CD4-positive, alpha-beta T cell treated with Interleukin-4 for 1 hour (primary cell): ENCODE measurements around the gene DLEC1.
"Not testable (repeated sequence)": the region's sequence is repeated elsewhere in the genome, so short reads cannot be mapped to it uniquely, and the experiment has no call there.

ENCODE experiments used
- DNase-seq, 2 donors: peaks; one replicate each; pipeline ENCODE4 v3.0.0-alpha.2; 2020 to 2022

Gene DLEC1

GRCh38 chr3:38046027-38046426 is 7.0 kb downstream of the DLEC1 start:
- no peak for DNase-seq

DNA sequence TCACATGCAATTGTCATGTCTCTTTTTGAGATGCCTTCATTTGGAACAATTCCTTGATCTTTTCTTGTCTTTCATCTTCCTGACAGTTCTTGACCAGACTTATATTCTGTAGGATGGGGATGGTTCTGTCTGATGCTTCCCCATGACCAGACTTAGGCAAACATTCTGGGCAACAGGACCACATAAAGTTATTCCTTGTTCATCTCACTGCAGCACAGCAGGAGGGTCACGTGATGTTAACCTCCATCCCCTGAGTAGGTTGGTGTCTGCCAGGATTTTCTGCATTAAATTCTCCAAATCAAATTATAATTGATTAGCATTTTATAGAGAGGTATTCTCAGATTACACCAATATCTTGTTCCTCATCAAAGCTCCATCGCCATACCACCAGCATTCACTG is 7.8 kb downstream of the DLEC1 start:
- DNase-seq = no peak

GRCh38 chr3:38047896-38048295 is 8.9 kb downstream of the DLEC1 start:
- DNase-seq = no peak

- no peak for DNase-seq
Observed at GRCh38 chr3:38049358-38050126, 10.5 kb downstream of the DLEC1 start.

DNA sequence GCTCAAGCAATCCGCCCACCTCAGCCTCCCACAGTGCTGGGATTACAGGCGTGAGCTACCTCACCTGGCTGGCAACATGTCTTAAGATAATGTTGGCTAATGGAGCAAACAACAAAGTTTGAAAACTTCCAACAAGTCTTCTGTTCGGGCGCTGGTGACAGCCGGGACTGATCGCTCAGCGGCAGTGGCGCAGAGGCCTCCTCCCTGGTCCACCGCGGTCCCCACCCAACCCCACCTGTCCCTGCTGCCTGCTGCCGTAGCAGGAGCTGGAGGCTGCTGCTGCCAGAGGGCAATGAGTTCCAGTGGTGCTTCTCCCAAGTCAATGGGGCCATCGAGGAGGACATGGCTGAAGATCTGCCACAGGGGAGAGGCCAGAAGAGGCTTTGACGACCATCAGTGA is 12.1 kb downstream of the DLEC1 start:
- no peak for DNase-seq

DNA sequence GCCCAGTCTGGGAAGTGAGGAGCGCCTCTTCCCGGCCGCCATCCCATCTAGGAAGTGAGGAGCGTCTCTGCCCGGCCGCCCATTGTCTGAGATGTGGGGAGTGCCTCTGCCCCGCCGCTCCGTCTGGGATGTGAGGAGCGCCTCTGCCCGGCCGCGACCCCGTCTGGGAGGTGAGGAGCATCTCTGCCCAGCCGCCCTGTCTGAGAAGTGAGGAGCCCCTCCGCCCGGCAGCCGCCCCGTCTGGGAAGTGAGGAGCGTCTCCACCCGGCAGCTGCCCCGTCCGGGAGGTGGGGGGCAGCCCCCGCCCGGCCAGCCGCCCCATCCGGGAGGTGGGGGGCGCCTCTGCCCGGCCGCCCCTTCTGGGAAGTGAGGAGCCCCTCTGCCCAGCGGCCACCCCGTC is 14.3 kb downstream of the DLEC1 start:
- DNase-seq = not testable (repeated sequence)

DNA sequence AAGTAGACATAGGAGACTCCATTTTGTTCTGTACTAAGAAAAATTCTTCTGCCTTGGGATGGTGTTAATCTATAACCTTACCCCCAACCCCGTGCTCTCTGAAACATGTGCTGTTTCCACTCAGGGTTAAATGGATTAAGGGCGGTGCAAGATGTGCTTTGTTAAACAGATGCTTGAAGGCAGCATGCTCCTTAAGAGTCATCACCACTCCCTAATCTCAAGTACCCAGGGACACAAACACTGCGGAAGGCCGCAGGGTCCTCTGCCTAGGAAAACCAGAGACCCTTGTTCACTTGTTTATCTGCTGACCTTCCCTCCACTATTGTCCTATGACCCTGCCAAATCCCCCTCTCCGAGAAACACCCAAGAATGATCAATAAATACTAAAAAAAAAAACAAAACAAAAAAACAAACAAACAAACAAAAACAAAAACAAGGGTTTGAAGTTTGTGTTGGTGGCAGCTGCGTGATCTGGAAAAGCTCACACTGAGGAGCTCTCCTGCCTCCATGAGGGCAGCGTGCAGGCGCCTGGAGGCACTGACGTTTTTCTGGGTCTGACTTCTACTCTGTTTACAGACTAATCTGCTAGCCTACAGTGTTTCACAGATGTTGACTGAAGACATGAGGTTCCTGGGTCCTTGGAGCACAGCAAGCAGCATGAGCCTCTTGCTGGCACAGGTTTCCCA is 14.9 kb downstream of the DLEC1 start:
- DNase-seq = not testable (repeated sequence)

- DNase-seq = no peak
Observed at GRCh38 chr3:38054499-38055001, 15.5 kb downstream of the DLEC1 start.

GRCh38 chr3:38059148-38059547 is 20.1 kb downstream of the DLEC1 start:
- no peak for DNase-seq

DNA sequence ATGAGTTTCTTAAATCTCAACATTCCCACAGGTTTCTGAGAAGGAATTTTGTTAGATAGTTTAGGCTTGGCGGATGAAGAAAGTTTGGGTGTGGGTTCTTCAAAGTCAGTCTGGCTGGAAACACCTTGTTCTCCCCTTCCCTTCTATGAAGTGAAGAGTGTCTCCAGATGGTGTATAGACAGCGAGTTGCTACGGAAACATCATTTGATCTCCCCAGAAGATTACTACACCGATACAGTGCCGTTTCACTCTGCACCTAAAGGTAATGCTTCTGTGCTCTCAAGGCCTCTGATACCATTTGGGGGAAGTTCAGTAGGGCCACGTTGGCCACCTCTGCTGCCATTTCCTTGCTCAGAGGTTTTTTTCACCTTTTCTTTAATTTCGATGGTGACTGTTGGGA is 20.6 kb downstream of the DLEC1 start:
- DNase-seq = no peak

DNA sequence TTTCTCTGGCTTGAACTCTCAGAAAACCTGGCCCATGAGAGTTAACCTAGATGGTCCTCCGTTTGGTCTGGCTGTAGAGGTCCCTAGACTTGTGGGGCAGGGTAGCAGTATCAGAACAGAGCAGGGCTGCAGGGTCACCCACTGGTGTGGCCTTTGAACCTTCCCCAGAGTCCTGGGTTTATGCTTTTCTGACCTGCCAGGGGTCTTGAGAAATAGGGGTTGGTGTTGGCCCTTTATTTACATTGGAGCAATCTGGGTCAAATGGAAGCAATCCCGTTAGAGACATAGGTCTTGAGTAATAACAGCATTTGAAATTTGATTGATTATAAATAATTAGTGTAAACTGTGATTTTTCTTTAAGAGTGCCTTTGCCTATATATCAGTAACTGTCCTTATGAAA is 23.8 kb downstream of the DLEC1 start:
- DNase-seq = no peak

DNA sequence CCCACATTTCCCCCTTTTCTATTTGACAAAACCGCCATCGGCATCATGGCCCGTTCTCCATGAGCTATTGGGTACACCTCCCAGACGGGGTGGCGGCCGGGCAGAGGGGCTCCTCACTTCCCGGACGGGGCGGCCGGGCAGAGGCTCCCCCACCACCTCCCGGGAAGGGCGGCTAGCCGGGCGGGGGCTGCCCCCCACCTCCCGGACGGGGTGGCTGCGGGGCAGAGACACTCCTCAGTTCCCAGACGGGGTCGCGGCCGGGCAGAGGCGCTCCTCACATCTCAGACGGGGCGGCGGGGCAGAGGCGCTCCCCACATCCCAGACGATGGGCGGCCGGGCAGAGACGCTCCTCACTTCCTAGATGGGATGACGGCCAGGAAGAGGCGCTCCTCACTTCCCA is 25.4 kb downstream of the DLEC1 start:
- not testable (repeated sequence) for DNase-seq

- DNase-seq = no peak
Observed at GRCh38 chr3:38067508-38068233, 28.7 kb downstream of the DLEC1 start.

DNA sequence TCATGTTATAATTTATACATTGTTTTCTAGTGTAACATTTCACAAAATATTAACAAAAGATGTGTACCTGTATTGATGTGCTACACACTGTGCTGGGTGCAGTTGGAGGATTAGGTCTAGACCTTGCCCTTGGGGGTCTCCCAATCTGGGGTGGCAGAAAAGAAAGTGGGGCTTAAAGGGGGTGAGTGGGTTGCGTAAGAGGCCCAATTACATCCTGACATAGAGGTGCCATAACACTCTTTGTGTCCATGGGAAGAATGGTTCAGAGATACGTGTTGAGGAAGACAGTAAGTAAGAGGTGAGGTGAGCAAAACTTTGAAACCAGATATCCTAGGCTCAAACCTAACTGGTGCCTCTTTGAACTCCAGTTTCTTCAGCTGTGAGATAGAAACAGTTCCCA is 31.0 kb downstream of the DLEC1 start:
- no peak for DNase-seq

- not testable (repeated sequence) for DNase-seq
Observed at GRCh38 chr3:38077073-38077472, 38.1 kb downstream of the DLEC1 start.

- not testable (repeated sequence) for DNase-seq
Observed at GRCh38 chr3:38082296-38082695, 43.3 kb downstream of the DLEC1 start.

DNA sequence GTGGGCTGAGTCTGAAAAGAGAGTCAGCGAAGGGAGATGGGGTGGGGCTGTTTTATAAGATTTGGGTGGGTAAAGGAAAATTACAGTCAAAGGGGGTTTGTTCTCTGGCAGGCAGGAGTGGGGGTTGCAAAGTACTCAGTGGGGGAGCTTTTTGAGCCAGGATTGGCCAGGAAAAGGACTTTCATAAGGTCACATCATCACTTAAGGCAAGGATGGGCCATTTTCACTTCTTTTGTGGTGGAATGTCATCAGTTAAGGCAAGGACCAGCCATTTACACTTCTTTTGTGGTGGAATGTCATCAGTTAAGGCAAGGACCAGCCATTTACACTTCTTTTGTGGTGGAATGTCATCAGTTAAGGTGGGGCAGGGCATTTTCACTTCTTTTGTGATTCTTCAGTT is 44.2 kb downstream of the DLEC1 start:
- DNase-seq = not testable (repeated sequence)

- DNase-seq = no peak
Observed at GRCh38 chr3:38083871-38084333, 44.9 kb downstream of the DLEC1 start.

DNA sequence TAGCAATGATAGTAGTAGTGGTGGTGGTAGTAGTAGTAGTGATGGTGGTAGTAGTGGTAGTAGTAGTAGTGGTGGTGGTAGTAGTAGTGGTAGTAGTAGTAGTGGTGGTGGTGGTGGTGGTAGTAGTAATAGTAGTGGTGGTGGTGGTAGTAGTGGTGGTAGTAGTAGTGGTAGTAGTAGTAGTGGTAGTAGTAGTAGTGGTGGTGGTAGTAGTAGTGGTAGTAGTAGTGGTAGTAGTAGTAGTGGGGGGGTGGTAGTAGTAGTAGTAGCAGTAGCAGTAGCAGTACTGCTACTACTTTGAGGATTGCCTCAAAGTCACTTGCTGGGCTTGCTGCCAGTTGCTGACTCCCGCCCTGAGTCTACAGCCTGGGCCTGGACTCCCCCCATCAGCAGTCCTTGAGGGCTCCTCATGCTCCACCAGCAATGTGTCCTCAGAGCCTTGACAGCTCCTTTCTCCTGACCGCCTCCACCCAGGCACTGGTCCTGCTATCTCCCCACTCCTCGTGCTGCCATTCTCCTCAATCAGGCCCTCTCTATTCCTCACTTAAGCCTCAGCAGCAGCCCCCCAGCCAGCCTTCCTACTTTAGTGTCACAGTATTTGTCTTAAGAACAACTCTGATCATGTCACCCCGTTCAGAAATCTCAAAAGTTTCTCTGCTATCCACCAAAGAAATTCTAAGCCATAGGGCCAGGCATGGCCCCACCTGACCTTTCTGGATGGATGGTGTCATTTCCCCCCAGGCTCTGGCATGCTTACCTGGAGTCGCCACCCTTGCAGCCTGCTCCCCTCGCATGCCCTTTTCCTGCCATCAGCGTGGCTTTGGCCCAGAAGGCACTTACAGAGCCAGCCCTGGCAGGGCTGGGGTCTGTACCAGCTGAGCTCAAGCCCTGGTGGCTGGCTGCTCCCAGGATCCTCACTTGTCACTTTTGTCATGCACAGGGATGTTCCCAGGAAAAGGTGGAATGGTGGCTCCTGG is 45.6 kb downstream of the DLEC1 start:
- peak; percentile 19 to 27 for DNase-seq

DNA sequence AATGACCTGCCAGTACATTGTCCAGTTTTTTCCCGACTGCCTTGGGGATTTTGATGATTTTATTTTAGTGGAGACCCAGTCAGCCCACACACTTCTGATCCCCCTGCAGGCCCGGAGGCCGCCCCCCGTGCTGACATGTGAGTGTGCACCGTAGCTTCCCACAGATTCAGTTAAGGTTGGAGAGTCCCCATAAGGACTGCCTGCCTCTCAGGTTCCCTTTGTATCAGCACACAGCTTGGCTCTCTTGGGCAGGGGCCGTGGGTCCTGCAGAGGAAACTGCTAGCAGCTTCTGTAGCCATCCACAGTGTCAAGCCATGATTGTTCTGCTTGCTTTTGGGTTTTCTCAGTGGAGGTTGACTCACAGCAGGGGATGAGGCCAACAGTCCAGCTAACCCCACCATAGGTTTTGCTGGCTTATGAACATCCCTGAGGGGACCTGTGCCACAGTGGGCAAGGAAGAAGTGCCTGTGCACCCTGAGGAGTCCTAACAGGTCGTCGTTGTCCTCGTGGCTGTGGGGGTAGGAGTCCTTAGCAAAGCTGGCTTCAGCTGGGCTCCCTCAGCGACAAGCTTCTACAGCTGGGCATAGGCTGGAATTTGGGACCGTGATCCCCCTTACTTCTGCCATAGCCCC is 46.4 kb downstream of the DLEC1 start:
- DNase-seq = no peak

GRCh38 chr3:38085943-38086324 is 46.9 kb downstream of the DLEC1 start:
- no peak for DNase-seq

GRCh38 chr3:38086496-38086895 is 47.5 kb downstream of the DLEC1 start:
- DNase-seq = no peak
